ENCODE results near the gene RBM33. TPM values are rescaled to one million over a fixed set of nuclear protein-coding genes. Genes with fewer than 3 reads are reported as not detected.

Gene RBM33
- total RNA-seq, 1 experiment from 2014 or later: 7.3 TPM

Other genes with a start within 250 kb of the RBM33 start
- 1.3 and 6.7 TPM in 2 replicates for gene EN2, start 186.5 kb upstream of the RBM33 start, total RNA-seq (2014; rRNA removed; shearing (Covaris generic); ENCODE audit: low replicate concordance)
- gene CNPY1, start 98.1 kb upstream of the RBM33 start, total RNA-seq (2014; rRNA removed; shearing (Covaris generic); ENCODE audit: low replicate concordance): not detected in 2 replicates
- gene SHH, start 167.8 kb downstream of the RBM33 start, total RNA-seq (2014; rRNA removed; shearing (Covaris generic); ENCODE audit: low replicate concordance): 8.7 and 18.5 TPM in 2 replicates